OCI-LY1 (cell line): ENCODE data around the gene GATAD2A.

Source experiments
- H2AFZ ChIP-seq: fragments of 200-600 bp; sonication (generic), shearing (Covaris generic); 2 replicates; pipeline ENCODE4 v1.6.0; 2014; ENCODE audit warnings: antibody characterized with exemption, mild to moderate bottlenecking, low read length
- H3F3A ChIP-seq: fragments of 200-600 bp; sonication (generic), shearing (Covaris generic); 2 replicates; pipeline ENCODE4 v1.6.0; 2014; ENCODE audit warnings: mild to moderate bottlenecking, antibody characterized with exemption, low read length, moderate library complexity; ENCODE audit not compliant: insufficient read depth
- H3K27ac ChIP-seq: fragments of 200-600 bp; sonication (generic); 2 replicates; pipeline ENCODE4 v1.5.1; 2014; ENCODE audit warnings: low read length, mixed run types, mild to moderate bottlenecking, low read depth; ENCODE audit not compliant: poor library complexity, severe bottlenecking
- H3K27me3 ChIP-seq: fragments of 200-600 bp; sonication (generic); 2 replicates; pipeline ENCODE4 v1.6.0; 2014; ENCODE audit warnings: antibody characterized with exemption, mild to moderate bottlenecking, low read length, moderate library complexity; ENCODE audit not compliant: insufficient read depth
- H3K36me3 ChIP-seq: fragments of 200-600 bp; sonication (generic); 2 replicates; pipeline ENCODE4 v1.6.1; 2014; ENCODE audit warnings: mild to moderate bottlenecking, antibody characterized with exemption, low read length, moderate library complexity, mixed read lengths; ENCODE audit not compliant: insufficient read depth
- H3K4me1 ChIP-seq: fragments of 200-600 bp; sonication (generic); 2 replicates; pipeline ENCODE4 v1.5.1; 2014; ENCODE audit warnings: mild to moderate bottlenecking, low read length, moderate library complexity; ENCODE audit not compliant: insufficient read depth, severe bottlenecking
- H3K4me2 ChIP-seq: fragments of 200-600 bp; sonication (generic), shearing (Covaris generic); 2 replicates; pipeline ENCODE4 v1.6.1; 2014; ENCODE audit warnings: low read length
- H3K4me3 ChIP-seq: fragments of 200-600 bp; sonication (generic); 2 replicates; pipeline ENCODE4 v1.5.1; 2014; ENCODE audit warnings: low read length, low read depth, mild to moderate bottlenecking, mixed read lengths; ENCODE audit not compliant: poor library complexity, severe bottlenecking
- H3K79me2 ChIP-seq: fragments of 200-600 bp; shearing (Covaris generic); 2 replicates; pipeline ENCODE4 v1.6.1; 2016; ENCODE audit warnings: mixed run types, low read length, mixed read lengths; ENCODE audit not compliant: insufficient read depth
- H3K9ac ChIP-seq: fragments of 200-600 bp; sonication (generic), shearing (Covaris generic); 2 replicates; pipeline ENCODE4 v1.6.1; 2014; ENCODE audit warnings: mild to moderate bottlenecking, low read length, mixed read lengths
- H3K9me2 ChIP-seq: fragments of 200-600 bp; sonication (generic), shearing (Covaris generic); 2 replicates; pipeline ENCODE4 v1.6.1; 2014; ENCODE audit warnings: low read depth, mild to moderate bottlenecking, low read length, mixed read lengths
- H3K9me3 ChIP-seq: fragments of 200-600 bp; shearing (Covaris generic); 2 replicates; pipeline ENCODE4 v1.6.1; 2014; ENCODE audit warnings: low read length, mixed read lengths
- H4K20me1 ChIP-seq: fragments of 200-600 bp; sonication (generic), shearing (Covaris generic); 2 replicates; pipeline ENCODE4 v1.6.0; 2016; ENCODE audit warnings: mild to moderate bottlenecking, low read length; ENCODE audit not compliant: insufficient read depth
- EZH2 ChIP-seq: fragments of 200-600 bp; sonication (generic), shearing (Covaris generic); IDR thresholded peaks from 2 replicates; pipeline ENCODE4 v1.8.0; 2017; ENCODE audit warnings: borderline replicate concordance, mixed run types, mild to moderate bottlenecking, antibody characterized with exemption, low read length, moderate library complexity, mixed read lengths
- TF ChIP-seq, protein P1 (sequence below): fragments of 200-600 bp; sonication (generic), shearing (Covaris generic); IDR thresholded peaks from 2 replicates; pipeline ENCODE4 v1.5.1; 2017; ENCODE audit warnings: mild to moderate bottlenecking, antibody characterized with exemption, low read length, moderate library complexity, mixed read lengths

The GATAD2A gene

DNA sequence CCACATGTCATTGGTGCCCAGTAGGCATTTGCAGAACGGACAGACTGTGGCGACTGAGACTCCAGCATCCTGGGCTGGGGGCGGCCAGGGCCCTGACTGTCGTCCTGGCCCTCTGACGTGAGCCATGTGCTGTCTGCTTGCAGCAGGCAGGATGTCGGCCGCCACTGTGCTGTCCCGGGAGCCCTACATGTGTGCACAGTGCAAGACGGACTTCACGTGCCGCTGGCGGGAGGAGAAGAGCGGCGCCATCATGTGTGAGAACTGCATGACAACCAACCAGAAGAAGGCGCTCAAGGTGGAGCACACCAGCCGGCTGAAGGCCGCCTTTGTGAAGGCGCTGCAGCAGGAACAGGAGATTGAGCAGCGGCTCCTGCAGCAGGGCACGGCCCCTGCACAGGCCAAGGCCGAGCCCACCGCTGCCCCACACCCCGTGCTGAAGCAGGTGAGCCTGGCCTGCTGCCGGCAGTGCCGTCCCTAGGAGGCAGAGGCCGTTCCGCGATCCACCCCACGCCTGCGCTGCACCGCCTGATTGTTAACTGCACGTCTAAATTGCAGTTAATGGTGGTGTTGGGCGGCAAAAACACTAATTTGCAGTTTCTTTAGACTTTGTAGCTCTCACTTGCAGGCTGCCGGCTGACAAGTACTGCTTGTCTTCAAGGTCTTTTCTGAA, 95.6 kb downstream of the GATAD2A start:
- H4K20me1 ChIP-seq, result no peaks in the 10 kb centered on the region
- no peak overlapping the region for H3K4me3 ChIP-seq
- H2AFZ ChIP-seq, result no peak overlapping the region
- no peak for TF ChIP-seq EZH2
- TF ChIP-seq, protein P1, sequence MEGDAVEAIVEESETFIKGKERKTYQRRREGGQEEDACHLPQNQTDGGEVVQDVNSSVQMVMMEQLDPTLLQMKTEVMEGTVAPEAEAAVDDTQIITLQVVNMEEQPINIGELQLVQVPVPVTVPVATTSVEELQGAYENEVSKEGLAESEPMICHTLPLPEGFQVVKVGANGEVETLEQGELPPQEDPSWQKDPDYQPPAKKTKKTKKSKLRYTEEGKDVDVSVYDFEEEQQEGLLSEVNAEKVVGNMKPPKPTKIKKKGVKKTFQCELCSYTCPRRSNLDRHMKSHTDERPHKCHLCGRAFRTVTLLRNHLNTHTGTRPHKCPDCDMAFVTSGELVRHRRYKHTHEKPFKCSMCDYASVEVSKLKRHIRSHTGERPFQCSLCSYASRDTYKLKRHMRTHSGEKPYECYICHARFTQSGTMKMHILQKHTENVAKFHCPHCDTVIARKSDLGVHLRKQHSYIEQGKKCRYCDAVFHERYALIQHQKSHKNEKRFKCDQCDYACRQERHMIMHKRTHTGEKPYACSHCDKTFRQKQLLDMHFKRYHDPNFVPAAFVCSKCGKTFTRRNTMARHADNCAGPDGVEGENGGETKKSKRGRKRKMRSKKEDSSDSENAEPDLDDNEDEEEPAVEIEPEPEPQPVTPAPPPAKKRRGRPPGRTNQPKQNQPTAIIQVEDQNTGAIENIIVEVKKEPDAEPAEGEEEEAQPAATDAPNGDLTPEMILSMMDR, result no peak
- no peaks in the 10 kb centered on the region for H3K9me3 ChIP-seq
- no peaks in the 10 kb centered on the region for H3F3A ChIP-seq
- no peak overlapping the region for H3K27ac ChIP-seq
- peaks cover 100% of the 10 kb centered on the region for H3K36me3 ChIP-seq
- H3K4me1 ChIP-seq, result no peaks in the 10 kb centered on the region
- no peaks in the 10 kb centered on the region for H3K9me2 ChIP-seq
- no peak overlapping the region for H3K9ac ChIP-seq
- no peak overlapping the region for H3K4me2 ChIP-seq
- H3K27me3 ChIP-seq, result no peaks in the 10 kb centered on the region
- H3K79me2 ChIP-seq, result no peaks in the 10 kb centered on the region

DNA sequence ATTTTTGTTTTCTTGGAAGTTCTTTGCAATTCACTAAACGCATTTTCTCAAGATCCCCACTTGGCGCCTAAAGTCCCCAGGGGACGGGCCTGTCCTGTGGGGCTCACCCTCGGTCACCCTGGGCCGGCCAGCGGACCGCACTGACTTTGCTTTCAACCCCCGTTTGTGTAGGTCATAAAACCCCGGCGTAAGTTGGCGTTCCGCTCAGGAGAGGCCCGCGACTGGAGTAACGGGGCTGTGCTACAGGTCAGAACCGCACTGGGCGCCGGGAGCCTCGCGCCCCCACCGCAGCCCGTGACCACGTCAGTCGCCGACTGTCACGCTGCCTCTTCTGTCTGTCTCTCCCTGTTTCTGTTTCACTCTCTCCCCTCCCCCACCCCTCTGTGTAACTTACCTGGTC, 96.3 kb downstream of the GATAD2A start:
- no peak overlapping the region for H2AFZ ChIP-seq
- no peaks in the 10 kb centered on the region for H3K27me3 ChIP-seq
- H3K9ac ChIP-seq, result no peak overlapping the region
- H3K27ac ChIP-seq, result no peak overlapping the region
- no peak overlapping the region for H3K4me2 ChIP-seq
- H3K4me1 ChIP-seq, result no peaks in the 10 kb centered on the region
- H3K36me3 ChIP-seq, result peaks cover 99% of the 10 kb centered on the region
- no peaks in the 10 kb centered on the region for H4K20me1 ChIP-seq
- no peaks in the 10 kb centered on the region for H3F3A ChIP-seq
- H3K4me3 ChIP-seq, result no peak overlapping the region
- TF ChIP-seq, protein P1, result no peak
- no peak for TF ChIP-seq EZH2
- H3K9me3 ChIP-seq, result no peaks in the 10 kb centered on the region
- no peaks in the 10 kb centered on the region for H3K9me2 ChIP-seq
- no peaks in the 10 kb centered on the region for H3K79me2 ChIP-seq

DNA sequence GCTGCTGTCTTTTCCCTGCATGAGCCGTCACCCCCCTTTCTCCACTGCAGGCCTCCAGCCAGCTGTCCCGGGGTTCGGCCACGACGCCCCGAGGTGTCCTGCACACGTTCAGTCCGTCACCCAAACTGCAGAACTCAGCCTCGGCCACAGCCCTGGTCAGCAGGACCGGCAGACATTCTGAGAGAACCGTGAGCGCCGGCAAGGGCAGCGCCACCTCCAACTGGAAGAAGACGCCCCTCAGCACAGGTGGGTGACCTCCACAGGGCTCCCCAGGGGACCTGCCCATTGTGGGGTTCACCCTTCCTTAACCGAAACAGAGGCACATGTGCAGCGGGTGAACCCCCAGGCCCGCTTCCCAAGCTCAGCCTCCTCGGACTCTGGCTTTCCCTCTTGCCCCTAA, 96.8 kb downstream of the GATAD2A start:
- Histone ChIP-seq H4K20me1 (no peaks in the 10 kb centered on the region), H3K27me3 (no peaks in the 10 kb centered on the region), H3F3A (no peaks in the 10 kb centered on the region), H3K9me3 (no peaks in the 10 kb centered on the region), H3K4me2 (no peak overlapping the region), H3K4me1 (no peaks in the 10 kb centered on the region), H3K9ac (no peak overlapping the region), H3K36me3 (peaks cover 99% of the 10 kb centered on the region), H3K79me2 (no peaks in the 10 kb centered on the region), H3K4me3 (no peak overlapping the region), H3K27ac (no peak overlapping the region), H3K9me2 (no peaks in the 10 kb centered on the region), H2AFZ (no peak overlapping the region)
- TF ChIP-seq EZH2, result no peak
